H1 (cell line): ENCODE results near the gene COL4A1. TPM values are rescaled to one million over a fixed set of nuclear protein-coding genes. Genes with fewer than 3 reads are reported as not detected.

ENCODE experiments used
- CTCF ChIA-PET: fragments of 300-600 bp; sonication (Branson Sonifier 250); formaldehyde crosslinking; loops from one replicate; lab custom pipeline; 2021; ENCODE audit not compliant: partially characterized antibody; lab: Charles Lee
- POLR2A ChIA-PET: fragments of 300-600 bp; sonication (Branson Sonifier 250); formaldehyde crosslinking; loops from one replicate; lab custom pipeline; 2021; ENCODE audit warnings: inconsistent platforms; ENCODE audit not compliant: partially characterized antibody; lab: Charles Lee
- DNase-seq, 2 experiments: peaks; one replicate each; pipeline versions ENCODE4 v3.0.0 to v3.0.0-alpha.2; 2010 to 2022; ENCODE audit warnings: low spot score in 2 of 2, low read depth in 1 of 2, mixed read lengths in 1 of 2
- FAIRE-seq: peaks from 2 replicates; lab custom pipeline; 2011; peaks lifted over from hg19 to GRCh38; lab: Jason Lieb, UNC
- H2AFZ ChIP-seq: 2 replicates; pipeline ENCODE4 v1.8.1; 2012; ENCODE audit warnings: low read length, inconsistent platforms
- H2AK5ac ChIP-seq: 2 replicates; pipeline ENCODE4 v1.6.1; 2013; ENCODE audit warnings: low read depth, low read length
- H2BK120ac ChIP-seq: replicated peaks from 2 replicates; pipeline ENCODE3; 2013; ENCODE audit warnings: low read depth, low read length, inconsistent platforms
- H2BK12ac ChIP-seq: 2 replicates; pipeline ENCODE4 v1.6.1; 2013; ENCODE audit warnings: low read depth, low read length
- H2BK15ac ChIP-seq: 2 replicates; pipeline ENCODE4 v1.6.1; 2013; ENCODE audit warnings: low read length
- H2BK20ac ChIP-seq: 2 replicates; pipeline ENCODE4 v1.6.1; 2013; ENCODE audit warnings: low read length
- H2BK5ac ChIP-seq: 2 replicates; pipeline ENCODE4 v1.6.1; 2013; ENCODE audit warnings: low read depth, low read length
- H3K14ac ChIP-seq: 2 replicates; pipeline ENCODE4 v1.6.1; 2013; ENCODE audit warnings: inconsistent platforms; ENCODE audit not compliant: insufficient read length
- H3K18ac ChIP-seq: 2 replicates; pipeline ENCODE4 v1.6.1; 2013; ENCODE audit warnings: low read length; ENCODE audit errors: extremely low read depth
- H3K23ac ChIP-seq: 2 replicates; pipeline ENCODE4 v1.6.1; 2013; ENCODE audit warnings: inconsistent platforms; ENCODE audit not compliant: insufficient read length
- H3K23me2 ChIP-seq: 2 replicates; pipeline ENCODE4 v1.6.1; 2013; ENCODE audit warnings: low read depth, low read length
- H3K27ac ChIP-seq: 2 replicates; pipeline ENCODE4 v1.6.1; 2011; ENCODE audit warnings: low read depth, low read length, inconsistent platforms
- H3K27me3 ChIP-seq, 4 experiments: replicated peaks in 1 of 4; 1 replicate in 1 of 4; 2 replicates in 3 of 4; pipeline versions ENCODE4 v1.6.1 to v1.8.1; 2011 to 2013; ENCODE audit warnings: low read length in 3 of 4, mild to moderate bottlenecking in 3 of 4, inconsistent platforms in 2 of 4, mixed read lengths in 2 of 4, moderate library complexity in 1 of 4; ENCODE audit not compliant: control insufficient read depth in 3 of 4, insufficient read depth in 3 of 4; ENCODE audit errors: extremely low read depth in 1 of 4
- H3K36me3 ChIP-seq, 4 experiments: 2 replicates each; pipeline versions ENCODE4 v1.6.1 to v1.8.1; 2011 to 2013; ENCODE audit warnings: mild to moderate bottlenecking in 4 of 4, low read length in 3 of 4, moderate library complexity in 2 of 4, control low read depth in 1 of 4, inconsistent platforms in 1 of 4; ENCODE audit not compliant: insufficient read depth in 4 of 4, control insufficient read depth in 2 of 4
- H3K4ac ChIP-seq: replicated peaks from 2 replicates; pipeline ENCODE3; 2013; ENCODE audit warnings: low read length, low read depth, mixed read lengths, inconsistent platforms; ENCODE audit not compliant: insufficient read length
- H3K4me1 ChIP-seq, 4 experiments: replicated peaks in 1 of 4; 1 replicate in 1 of 4; 2 replicates in 3 of 4; pipeline versions ENCODE4 v1.6.1 to v1.8.1; 2011 to 2013; ENCODE audit warnings: low read length in 3 of 4, inconsistent platforms in 2 of 4, mixed read lengths in 1 of 4; ENCODE audit not compliant: insufficient read depth in 4 of 4, control insufficient read depth in 3 of 4
- H3K4me2 ChIP-seq, 2 experiments: 2 replicates each; pipeline versions ENCODE4 v1.6.1 to v1.8.1; 2011 to 2013; ENCODE audit warnings: low read depth in 2 of 2, low read length in 2 of 2, control low read depth in 1 of 2, inconsistent platforms in 1 of 2, mild to moderate bottlenecking in 1 of 2; ENCODE audit not compliant: insufficient read depth in 1 of 2
- H3K4me3 ChIP-seq, 4 experiments: fragments of 200-600, 300-600 bp in 1 of 4; sonication (generic), shearing (Covaris generic), sonication (Bioruptor Twin) in 1 of 4; 2 replicates each; pipeline versions ENCODE4 v1.5.1 to v1.8.1; 2011 to 2016; ENCODE audit warnings: low read length in 4 of 4, low read depth in 3 of 4, control low read depth in 2 of 4, inconsistent platforms in 2 of 4, mild to moderate bottlenecking in 2 of 4, mixed read lengths in 1 of 4, moderate library complexity in 1 of 4; ENCODE audit not compliant: insufficient read depth in 2 of 4; ENCODE audit errors: extremely low read depth in 1 of 4
- H3K56ac ChIP-seq: replicated peaks from 2 replicates; pipeline ENCODE3; 2013; ENCODE audit warnings: low read depth, mild to moderate bottlenecking, mixed read lengths, low read length, inconsistent platforms; ENCODE audit not compliant: insufficient read length
- H3K79me1 ChIP-seq: 2 replicates; pipeline ENCODE4 v1.6.1; 2013; ENCODE audit warnings: low read depth, low read length, control low read depth
- H3K79me2 ChIP-seq, 2 experiments: 2 replicates each; pipeline versions ENCODE4 v1.6.1 to v1.8.1; 2012 to 2013; ENCODE audit warnings: low read length in 2 of 2, mild to moderate bottlenecking in 2 of 2, inconsistent platforms in 1 of 2; ENCODE audit not compliant: insufficient read depth in 2 of 2, control insufficient read depth in 1 of 2
- H3K9ac ChIP-seq, 4 experiments: replicated peaks in 1 of 4; 1 replicate in 1 of 4; 2 replicates in 3 of 4; pipeline versions ENCODE4 v1.6.1 to v1.8.1; 2011 to 2013; ENCODE audit warnings: low read depth in 3 of 4, low read length in 3 of 4, control low read depth in 2 of 4, mild to moderate bottlenecking in 2 of 4, moderate library complexity in 2 of 4, inconsistent platforms in 1 of 4; ENCODE audit errors: extremely low read depth in 1 of 4
- H3K9me3 ChIP-seq, 2 experiments: 2 replicates each; pipeline versions ENCODE4 v1.6.1 to v1.8.1; 2012 to 2013; ENCODE audit warnings: mild to moderate bottlenecking in 2 of 2, moderate library complexity in 2 of 2, control low read depth in 1 of 2, inconsistent platforms in 1 of 2, low read depth in 1 of 2, low read length in 1 of 2, mixed read lengths in 1 of 2; ENCODE audit not compliant: insufficient read depth in 2 of 2
- H4K20me1 ChIP-seq, 2 experiments: replicated peaks in 1 of 2; 2 replicates each; pipeline versions ENCODE3 to v1.8.1; 2011 to 2013; ENCODE audit warnings: inconsistent platforms in 2 of 2, low read length in 2 of 2, mild to moderate bottlenecking in 1 of 2; ENCODE audit not compliant: insufficient read depth in 2 of 2, control insufficient read depth in 1 of 2
- H4K5ac ChIP-seq: 2 replicates; pipeline ENCODE4 v1.6.1; 2013; ENCODE audit warnings: low read length, low read depth, mixed read lengths, inconsistent platforms; ENCODE audit not compliant: insufficient read length
- H4K8ac ChIP-seq: 2 replicates; pipeline ENCODE4 v1.8.0; 2013; ENCODE audit warnings: mild to moderate bottlenecking, moderate library complexity, low read length, inconsistent platforms; ENCODE audit not compliant: insufficient read depth; ENCODE audit errors: extremely low read depth
- H4K91ac ChIP-seq: replicated peaks from 2 replicates; pipeline ENCODE3; 2013; ENCODE audit warnings: low read length, mixed read lengths, inconsistent platforms; ENCODE audit not compliant: insufficient read length
- ASH2L ChIP-seq: fragments of 200-600, 300-600 bp; sonication (generic); IDR thresholded peaks from one replicate; pipeline ENCODE4 v1.7.1; 2017; ENCODE audit warnings: low read length
- ATF2 ChIP-seq: IDR thresholded peaks from 2 replicates; pipeline ENCODE4 v1.6.1; 2012; ENCODE audit warnings: low read length, inconsistent platforms
- CBX8 ChIP-seq: fragments of 300-800, 300-1000 bp; sonication (generic); IDR thresholded peaks from 2 replicates; pipeline ENCODE4 v1.7.1; 2016; ENCODE audit warnings: low read depth, low read length, borderline replicate concordance
- EGR1 ChIP-seq: IDR thresholded peaks from 2 replicates; pipeline ENCODE4 v1.6.1; 2011; ENCODE audit warnings: low read depth, low read length, borderline replicate concordance
- POLR2A ChIP-seq, 2 experiments: IDR thresholded peaks; 1 replicate in 1 of 2; 2 replicates in 1 of 2; pipeline ENCODE4 v1.6.1; 2011; ENCODE audit warnings: low read depth in 2 of 2, low read length in 2 of 2, mild to moderate bottlenecking in 2 of 2; ENCODE audit errors: control extremely low read depth in 1 of 2
- SRF ChIP-seq: IDR thresholded peaks from 2 replicates; pipeline ENCODE4 v1.6.1; 2011; ENCODE audit warnings: mild to moderate bottlenecking, low read depth, low read length, moderate library complexity
- TAF7 ChIP-seq: optimal IDR thresholded peaks from 2 replicates; pipeline ENCODE3; 2011; ENCODE audit warnings: low read depth, mild to moderate bottlenecking, inconsistent platforms, low read length, moderate library complexity, borderline replicate concordance
- USF2 ChIP-seq: IDR thresholded peaks from 2 replicates; pipeline ENCODE4 v1.6.1; 2011; ENCODE audit warnings: low read length, improper control_type of control experiment
- WGBS, 2 experiments: shearing (Covaris generic) in 1 of 2; methylation state at CpG; one replicate each; pipeline versions ENCODE4 v1.1.6 to v1.1.7; 2013 to 2015; ENCODE audit warnings: low lambda C conversion rate in 2 of 2, mixed read lengths in 2 of 2, inconsistent platforms in 1 of 2, low coverage in 1 of 2, missing lambda C conversion rate in 1 of 2; ENCODE audit not compliant: insufficient replicate concordance in 2 of 2, insufficient coverage in 1 of 2, insufficient read length in 1 of 2; ENCODE audit errors: extremely low coverage in 1 of 2, missing lambda C conversion rate in 1 of 2; 5-methylcytosine and 5-hydroxymethylcytosine counted together
- polyA plus RNA-seq, 7 experiments: library from polyadenylated mRNA; depleted of rRNA in 3 of 7; stranded (reverse) in 5 of 7; unstranded in 2 of 7; fragments of >200 nt in 5 of 7; fragments of 200-250 nt in 2 of 7; gene quantifications; 1 replicate in 5 of 7; 2 replicates in 1 of 7; 4 replicates in 1 of 7; pipeline versions ENCODE4 v1.2.1 to v1.2.3, GENCODE V29; 2011 to 2013; ENCODE audit warnings: missing spikeins in 2 of 7, mixed read lengths in 2 of 7
- total RNA-seq: library from RNA; stranded (reverse); fragmentation: NEBNext Ultra II Directional; extraction: Animal tissue kit (Norgen Biotek cat#: 25700); gene quantifications from 2 replicates; pipeline ENCODE4 v1.2.1, GENCODE V29; 2021

Gene COL4A1
- total and polyA plus RNA-seq, 2 of the 8 experiments (the other 6 are each of a cell fraction or from before 2014, with no cell fraction given), result 30.7 to 82.0 TPM

GRCh38 chr13:110185696-110186095 is 121.3 kb downstream of the COL4A1 start:
- TF ChIP-seq ATF2, result no peak
- TF ChIP-seq ASH2L, result no peak
- TF ChIP-seq EGR1, result no peak
- no peak for TF ChIP-seq POLR2A (IDR thresholded peaks at IDR 0.05; ENCODE audit: control extremely low read depth in 1 of 2, low read depth in 2 of 2, low read length in 2 of 2)
- no peak for TF ChIP-seq SRF
- TF ChIP-seq TAF7, result no peak
- no peak for TF ChIP-seq USF2
- no peak for TF ChIP-seq CBX8
- no peak overlapping the region for H3K23ac ChIP-seq
- H2BK20ac ChIP-seq, result no peak overlapping the region
- no peak overlapping the region for H3K4me2 ChIP-seq
- H3K56ac ChIP-seq, result no peak overlapping the region
- H3K79me1 ChIP-seq, result no peaks in the 10 kb centered on the region
- H3K9ac ChIP-seq, result no peak overlapping the region
- no peaks in the 10 kb centered on the region for H4K20me1 ChIP-seq
- no peak for FAIRE-seq
- H3K4ac ChIP-seq, result no peak overlapping the region
- H4K91ac ChIP-seq, result no peak overlapping the region
- H2BK15ac ChIP-seq, result no peak overlapping the region
- POLR2A ChIA-PET, result no interaction called here
- no peaks in the 10 kb centered on the region for H3K27me3 ChIP-seq
- H3K4me1 ChIP-seq, result no peaks in the 10 kb centered on the region; a peak in 1 of 7 replicates
- H3K27ac ChIP-seq, result no peak overlapping the region
- no peak overlapping the region for H4K8ac ChIP-seq
- no peak for DNase-seq
- H2AK5ac ChIP-seq, result no peak overlapping the region
- H2BK120ac ChIP-seq, result no peak overlapping the region
- CTCF ChIA-PET, result no interaction called here
- no peaks in the 10 kb centered on the region for H3K23me2 ChIP-seq
- no peak overlapping the region for H3K4me3 ChIP-seq
- no peak overlapping the region for H2AFZ ChIP-seq
- H4K5ac ChIP-seq, result no peak overlapping the region
- H2BK12ac ChIP-seq, result no peak overlapping the region
- 95% methylated on average over 16 of the region's 16 CpGs; no CpG with 5 or more reads in 1 of the 2 experiments for WGBS, 2 experiments
- no peaks in the 10 kb centered on the region for H3K9me3 ChIP-seq
- H3K14ac ChIP-seq, result no peak overlapping the region
- peaks cover 0 to 8% (median 6%) of the 10 kb centered on the region in 4 experiments; a peak in 7 of 8 replicates for H3K36me3 ChIP-seq
- H2BK5ac ChIP-seq, result no peak overlapping the region
- H3K18ac ChIP-seq, result no peak overlapping the region
- no peaks in the 10 kb centered on the region for H3K79me2 ChIP-seq
